ENCODE data around the gene UNC80. TPM values are rescaled to one million over a fixed set of nuclear protein-coding genes. Genes with fewer than 3 reads are reported as not detected.
A peak's percentile ranks its signal among the peaks of the same experiment; 100 is the strongest.

The UNC80 gene
- 1.6 and 1.8 TPM in 2 replicates for total RNA-seq (2021)
- Bru-seq, nascent RNA: percentile 30 among the genes with signal in this experiment
- BruChase-seq, experiment 1, labeled RNA remaining after a 2-hour chase: percentile 32 among the genes with signal in this experiment
- BruChase-seq, experiment 2, labeled RNA remaining after a 6-hour chase: percentile 27 among the genes with signal in this experiment
- long read RNA-seq, partial matches to known transcripts: 2 of 5 reads
- long read RNA-seq, other reads (novel, unspliced or antisense): 3 of 5 reads

- intact Hi-C loops (cut with micrococcal nuclease; ENCODE audit: unreplicated experiment): no loop called here
- Histone ChIP-seq H3K4me1 (ENCODE audit: insufficient read depth, low read length, poor library complexity, severe bottlenecking) (no peaks in the 10 kb centered on the region), H3K36me3 (ENCODE audit: insufficient read depth, low read length, poor library complexity, severe bottlenecking) (no peaks in the 10 kb centered on the region), H3K9me3 (ENCODE audit: low read depth, low read length, poor library complexity, severe bottlenecking) (no peaks in the 10 kb centered on the region), H3K27ac (ENCODE audit: low read depth, low read length, poor library complexity, severe bottlenecking) (no peak within 1 kb of the TSS), H3K4me3 (ENCODE audit: low read depth, low read length, poor library complexity, severe bottlenecking) (peak within 1 kb of the TSS; percentile 34), H3K27me3 (replicated peaks; ENCODE audit: insufficient read depth, low read depth, low read length, poor library complexity) (peaks cover 75% of the 10 kb centered on the region)
- DNase-seq (ENCODE audit: low spot score): peak; percentile 64
- ChIA-PET POLR2A (ENCODE audit: low non-redundant PET) (no interaction called here), CTCF (no interaction called here)
- TF ChIP-seq CTCF (conservative IDR thresholded peaks at IDR 0.05; ENCODE audit: low read depth, low read length) (no peak), EZH2 (IDR thresholded peaks at IDR 0.05; ENCODE audit: borderline replicate concordance, low read depth, low read length, poor library complexity, severe bottlenecking) (no peak)
- no TSS peak for BruUV-seq (replicated peaks)
These were observed at the start of gene UNC80 for GRCh38 chr2:209771474-209772289. Gene UNC80 (plus strand): TSS chr2:209771832. CDS start chr2:209772073, 241 bp downstream.

GRCh38 chr2:209726311-209726710 is 45.3 kb upstream of the UNC80 start:
- no peak for TF ChIP-seq EZH2 (IDR thresholded peaks at IDR 0.05; ENCODE audit: borderline replicate concordance, low read depth, low read length, poor library complexity, severe bottlenecking)
- TF ChIP-seq CTCF (conservative IDR thresholded peaks at IDR 0.05; ENCODE audit: low read depth, low read length): no peak
- H3K9me3 ChIP-seq (ENCODE audit: low read depth, low read length, poor library complexity, severe bottlenecking): no peaks in the 10 kb centered on the region
- DNase-seq (ENCODE audit: low spot score): no peak
- peaks cover 10% of the 10 kb centered on the region for H3K27me3 ChIP-seq (replicated peaks; ENCODE audit: insufficient read depth, low read depth, low read length, poor library complexity)
- ChIA-PET CTCF (no interaction called here), POLR2A (ENCODE audit: low non-redundant PET) (no interaction called here)
- H3K4me1 ChIP-seq (ENCODE audit: insufficient read depth, low read length, poor library complexity, severe bottlenecking): no peaks in the 10 kb centered on the region
- H3K4me3 ChIP-seq (ENCODE audit: low read depth, low read length, poor library complexity, severe bottlenecking): no peak overlapping the region
- no peaks in the 10 kb centered on the region for H3K36me3 ChIP-seq (ENCODE audit: insufficient read depth, low read length, poor library complexity, severe bottlenecking)
- BruUV-seq (replicated peaks): no TSS peak
- intact Hi-C loops (cut with micrococcal nuclease; ENCODE audit: unreplicated experiment): no loop called here
- no peak overlapping the region for H3K27ac ChIP-seq (ENCODE audit: low read depth, low read length, poor library complexity, severe bottlenecking)

GRCh38 chr2:209727077-209727476 is 44.6 kb upstream of the UNC80 start:
- DNase-seq (ENCODE audit: low spot score): no peak
- Histone ChIP-seq H3K27me3 (replicated peaks; ENCODE audit: insufficient read depth, low read depth, low read length, poor library complexity) (peaks cover 10% of the 10 kb centered on the region), H3K4me3 (ENCODE audit: low read depth, low read length, poor library complexity, severe bottlenecking) (no peak overlapping the region), H3K36me3 (ENCODE audit: insufficient read depth, low read length, poor library complexity, severe bottlenecking) (no peaks in the 10 kb centered on the region), H3K27ac (ENCODE audit: low read depth, low read length, poor library complexity, severe bottlenecking) (no peak overlapping the region), H3K4me1 (ENCODE audit: insufficient read depth, low read length, poor library complexity, severe bottlenecking) (no peaks in the 10 kb centered on the region), H3K9me3 (ENCODE audit: low read depth, low read length, poor library complexity, severe bottlenecking) (no peaks in the 10 kb centered on the region)
- BruUV-seq (replicated peaks): no TSS peak
- ChIA-PET POLR2A (ENCODE audit: low non-redundant PET) (no interaction called here), CTCF (no interaction called here)
- no peak for TF ChIP-seq CTCF (conservative IDR thresholded peaks at IDR 0.05; ENCODE audit: low read depth, low read length)
- no peak for TF ChIP-seq EZH2 (IDR thresholded peaks at IDR 0.05; ENCODE audit: borderline replicate concordance, low read depth, low read length, poor library complexity, severe bottlenecking)
- intact Hi-C loops (cut with micrococcal nuclease; ENCODE audit: unreplicated experiment): no loop called here
